Measurements from ENCODE around the gene PRRC2B.
"Not testable (repeated sequence)": the region's sequence is repeated elsewhere in the genome, so short reads cannot be mapped to it uniquely, and the experiment has no call there.

The PRRC2B gene

DNA sequence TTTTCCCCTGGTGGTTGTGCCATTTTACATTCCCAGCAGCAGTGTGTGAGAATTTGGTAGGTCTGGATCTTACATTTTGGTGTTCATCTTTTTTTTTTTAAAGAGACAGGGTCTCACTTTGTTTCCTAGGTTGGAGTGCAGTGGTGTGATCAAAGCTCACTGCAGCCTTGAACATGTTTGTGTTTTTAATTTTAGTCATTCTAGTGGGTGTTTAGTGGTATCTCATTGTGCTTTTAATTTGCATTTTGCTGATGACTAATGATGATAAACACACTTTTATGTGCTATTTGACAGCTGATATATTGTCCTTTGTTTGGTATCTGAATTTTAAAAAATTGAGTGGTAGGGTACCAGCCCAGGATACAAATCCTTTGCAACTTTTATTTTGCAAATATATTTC lies 55.4 kb downstream of the PRRC2B start:
- no peak overlapping the region for H3K4me3 ChIP-seq (ENCODE audit: low read depth, low read length)
- TF ChIP-seq, protein P1, sequence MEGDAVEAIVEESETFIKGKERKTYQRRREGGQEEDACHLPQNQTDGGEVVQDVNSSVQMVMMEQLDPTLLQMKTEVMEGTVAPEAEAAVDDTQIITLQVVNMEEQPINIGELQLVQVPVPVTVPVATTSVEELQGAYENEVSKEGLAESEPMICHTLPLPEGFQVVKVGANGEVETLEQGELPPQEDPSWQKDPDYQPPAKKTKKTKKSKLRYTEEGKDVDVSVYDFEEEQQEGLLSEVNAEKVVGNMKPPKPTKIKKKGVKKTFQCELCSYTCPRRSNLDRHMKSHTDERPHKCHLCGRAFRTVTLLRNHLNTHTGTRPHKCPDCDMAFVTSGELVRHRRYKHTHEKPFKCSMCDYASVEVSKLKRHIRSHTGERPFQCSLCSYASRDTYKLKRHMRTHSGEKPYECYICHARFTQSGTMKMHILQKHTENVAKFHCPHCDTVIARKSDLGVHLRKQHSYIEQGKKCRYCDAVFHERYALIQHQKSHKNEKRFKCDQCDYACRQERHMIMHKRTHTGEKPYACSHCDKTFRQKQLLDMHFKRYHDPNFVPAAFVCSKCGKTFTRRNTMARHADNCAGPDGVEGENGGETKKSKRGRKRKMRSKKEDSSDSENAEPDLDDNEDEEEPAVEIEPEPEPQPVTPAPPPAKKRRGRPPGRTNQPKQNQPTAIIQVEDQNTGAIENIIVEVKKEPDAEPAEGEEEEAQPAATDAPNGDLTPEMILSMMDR (IDR thresholded peaks at IDR 0.05; ENCODE audit: low read depth, low read length): no peak

DNA sequence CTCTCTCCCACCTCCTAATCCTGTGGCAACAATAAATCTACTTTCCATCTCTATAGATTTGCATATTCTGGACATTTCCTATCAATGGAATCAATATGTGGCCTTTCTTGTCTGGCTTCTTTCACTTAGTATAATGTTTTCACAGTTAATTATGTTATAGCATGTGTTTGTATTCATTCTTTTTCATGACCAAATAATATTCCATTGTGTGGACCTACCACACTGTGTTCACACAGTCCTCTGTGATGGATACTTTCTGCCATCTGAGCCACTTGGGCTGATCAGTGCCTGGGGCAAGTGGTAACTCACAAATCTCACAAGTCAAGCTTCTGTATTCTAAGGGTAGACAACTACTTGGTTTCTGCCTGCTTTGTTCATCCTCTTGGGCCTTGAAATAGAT lies 60.1 kb downstream of the PRRC2B start:
- no peak overlapping the region for H3K4me3 ChIP-seq (ENCODE audit: low read depth, low read length)
- TF ChIP-seq, protein P1 (IDR thresholded peaks at IDR 0.05; ENCODE audit: low read depth, low read length): no peak

DNA sequence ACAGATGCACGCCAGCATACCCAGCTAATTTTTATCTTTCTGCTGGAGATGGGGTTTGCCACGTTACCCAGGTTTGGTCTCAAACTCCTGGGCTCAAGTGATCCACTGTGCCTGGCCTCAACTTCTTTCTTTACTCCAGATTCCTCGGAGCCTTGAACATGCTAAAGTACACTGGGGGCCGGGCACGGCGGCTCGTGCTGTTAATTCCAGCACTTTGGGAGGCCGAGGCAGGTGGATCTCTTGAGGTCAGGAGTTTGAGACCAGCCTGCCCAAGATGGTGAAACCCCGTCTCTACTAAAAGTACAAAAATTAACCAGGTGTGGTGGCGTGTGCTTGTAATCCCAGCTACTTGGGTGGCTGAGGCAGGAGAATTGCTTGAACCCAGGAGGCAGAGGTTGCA lies 61.8 kb downstream of the PRRC2B start:
- not testable (repeated sequence) for H3K4me3 ChIP-seq (ENCODE audit: low read depth, low read length)

DNA sequence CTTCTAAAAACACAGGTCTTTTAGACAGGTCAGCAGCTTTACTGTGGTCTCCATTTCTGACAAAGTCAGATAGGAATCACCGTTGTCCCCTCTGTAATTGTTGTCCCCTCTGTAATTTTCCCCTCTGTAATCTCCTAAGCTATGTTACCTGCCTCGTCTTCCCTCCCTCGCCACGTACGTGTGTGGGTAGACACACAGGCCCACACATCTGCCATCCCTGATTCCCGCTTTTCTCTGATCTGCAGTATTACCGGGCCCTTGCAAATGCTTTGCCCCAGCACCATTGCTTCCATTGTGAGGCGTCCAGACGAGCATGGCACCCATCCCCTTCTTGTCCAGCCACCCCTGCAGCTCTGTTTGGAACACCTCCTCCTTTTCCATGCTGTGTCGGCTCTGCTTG lies 63.9 kb downstream of the PRRC2B start:
- H3K4me3 ChIP-seq (ENCODE audit: low read depth, low read length): no peak overlapping the region
- TF ChIP-seq, protein P1 (IDR thresholded peaks at IDR 0.05; ENCODE audit: low read depth, low read length): no peak

DNA sequence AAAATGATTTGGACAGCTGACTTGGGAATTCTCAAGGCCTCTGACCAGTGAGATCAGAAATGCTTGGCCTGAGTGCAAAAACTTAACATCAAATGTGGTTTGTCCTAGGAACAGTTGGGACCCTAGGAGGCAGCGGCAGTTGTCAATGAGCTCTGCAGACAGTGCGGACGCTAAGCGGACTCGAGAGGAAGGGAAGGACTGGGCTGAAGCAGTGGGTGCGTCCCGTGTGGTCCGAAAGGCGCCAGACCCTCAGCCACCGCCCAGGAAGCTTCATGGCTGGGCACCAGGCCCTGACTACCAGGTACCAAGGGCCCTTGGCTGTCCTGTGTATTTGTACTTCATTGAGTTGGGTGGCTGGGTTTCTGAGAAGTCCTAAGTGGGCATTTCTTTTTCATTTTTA lies 65.2 kb downstream of the PRRC2B start:
- TF ChIP-seq, protein P1 (IDR thresholded peaks at IDR 0.05; ENCODE audit: low read depth, low read length): no peak
- H3K4me3 ChIP-seq (ENCODE audit: low read depth, low read length): no peak overlapping the region

DNA sequence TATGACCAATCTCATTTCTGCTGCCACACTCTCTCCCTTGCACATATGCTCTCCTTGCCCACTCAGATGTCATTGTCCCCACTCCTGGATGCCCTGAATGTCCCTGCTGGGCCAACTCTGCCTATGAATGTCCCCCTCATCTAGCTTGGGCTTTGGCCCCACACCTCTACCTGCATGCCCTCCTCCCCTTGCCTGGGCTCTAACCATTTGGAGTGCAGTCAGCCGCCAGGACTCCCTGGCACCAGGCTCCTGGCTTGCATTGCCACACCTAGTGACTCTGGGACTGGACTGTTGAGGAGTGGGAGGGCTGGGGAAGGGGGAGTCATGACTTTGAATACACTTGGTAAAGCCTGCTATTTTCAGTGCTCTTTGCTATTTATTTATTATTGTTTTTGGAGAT lies 67.3 kb downstream of the PRRC2B start:
- TF ChIP-seq, protein P1 (IDR thresholded peaks at IDR 0.05; ENCODE audit: low read depth, low read length): no peak
- no peak overlapping the region for H3K4me3 ChIP-seq (ENCODE audit: low read depth, low read length)

DNA sequence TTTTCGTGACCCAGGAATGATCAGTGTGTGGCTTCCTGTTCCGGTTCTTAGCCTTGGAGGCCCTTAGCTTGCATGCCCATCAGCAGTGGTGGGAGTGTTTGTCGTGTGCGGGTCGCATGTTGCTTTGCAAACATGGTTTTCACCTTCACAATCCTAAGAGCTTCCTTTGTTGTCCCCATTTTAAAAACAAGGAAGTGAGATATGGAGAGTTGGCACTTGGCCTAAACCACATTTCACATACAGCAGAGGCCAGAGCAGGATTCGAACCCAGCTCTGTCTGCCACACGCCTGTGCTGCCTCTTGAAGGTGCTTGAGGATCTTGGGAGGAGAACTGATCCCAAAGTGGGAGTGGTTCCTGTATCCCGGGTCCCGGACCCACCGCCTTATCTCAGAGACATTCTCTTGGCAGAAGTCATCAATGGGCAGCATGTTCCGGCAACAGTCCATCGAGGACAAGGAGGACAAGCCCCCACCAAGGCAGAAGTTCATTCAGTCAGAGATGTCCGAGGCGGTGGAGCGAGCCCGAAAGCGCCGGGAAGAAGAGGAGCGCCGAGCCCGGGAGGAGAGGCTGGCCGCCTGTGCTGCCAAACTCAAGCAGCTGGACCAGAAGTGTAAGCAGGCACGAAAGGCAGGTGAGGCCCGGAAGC lies 70.6 kb downstream of the PRRC2B start:
- H3K4me3 ChIP-seq (ENCODE audit: low read depth, low read length): no peak overlapping the region
- TF ChIP-seq, protein P1 (IDR thresholded peaks at IDR 0.05; ENCODE audit: low read depth, low read length): no peak

DNA sequence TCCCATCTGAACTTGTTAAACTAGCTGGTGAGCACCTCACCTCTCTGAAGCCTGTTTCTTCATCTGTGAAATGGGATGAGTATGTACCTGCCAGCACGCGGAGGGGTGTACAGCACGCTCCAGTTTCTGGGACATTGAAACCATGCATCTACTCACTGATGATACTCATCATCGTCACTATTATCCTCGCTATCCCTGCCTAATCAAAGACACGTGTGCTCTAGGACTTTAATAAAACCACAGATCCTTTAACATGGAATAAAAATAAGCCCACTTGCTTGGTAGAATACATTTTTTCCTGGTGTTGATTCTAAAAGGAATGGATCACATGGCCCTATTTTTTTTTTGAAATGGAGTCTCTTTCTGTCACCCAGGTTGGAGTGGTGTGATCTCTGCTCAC lies 71.5 kb downstream of the PRRC2B start:
- no peak overlapping the region for H3K4me3 ChIP-seq (ENCODE audit: low read depth, low read length)
- TF ChIP-seq, protein P1 (IDR thresholded peaks at IDR 0.05; ENCODE audit: low read depth, low read length): no peak

Measured in WI38 (cell line).